HG02623 (cell line): ENCODE data around the gene ATP5F1B.
"Not testable (repeated sequence)": the region's sequence is repeated elsewhere in the genome, so short reads cannot be mapped to it uniquely, and the experiment has no call there.

ENCODE experiments used
- ATAC-seq: cut with Tn5 transposase; IDR thresholded peaks from one replicate; pipeline ENCODE4 v1.9.1; 2021; ENCODE audit warnings: moderate library complexity; ENCODE audit not compliant: unreplicated experiment

The ATP5F1B gene

DNA sequence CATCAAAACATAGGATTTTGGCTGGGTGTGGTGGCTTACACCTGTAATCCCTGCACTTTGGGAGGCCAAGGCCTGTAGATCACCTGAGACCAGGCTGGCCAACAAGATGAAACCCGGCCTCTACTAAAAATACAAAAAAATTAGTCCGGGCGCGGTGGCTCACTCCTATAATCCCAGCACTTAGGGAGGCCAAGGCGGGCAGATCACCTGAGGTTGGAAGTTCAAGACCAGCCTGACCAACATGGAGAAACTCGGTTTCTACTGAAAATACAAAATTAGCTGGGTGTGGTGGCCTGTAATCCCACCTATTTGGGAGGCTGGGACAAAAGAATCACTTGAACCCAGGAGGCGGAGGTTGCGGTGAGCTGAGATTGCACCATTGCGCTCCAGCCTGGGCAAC is 2.2 kb upstream of the ATP5F1B start:
- ATAC-seq, result not testable (repeated sequence)

DNA sequence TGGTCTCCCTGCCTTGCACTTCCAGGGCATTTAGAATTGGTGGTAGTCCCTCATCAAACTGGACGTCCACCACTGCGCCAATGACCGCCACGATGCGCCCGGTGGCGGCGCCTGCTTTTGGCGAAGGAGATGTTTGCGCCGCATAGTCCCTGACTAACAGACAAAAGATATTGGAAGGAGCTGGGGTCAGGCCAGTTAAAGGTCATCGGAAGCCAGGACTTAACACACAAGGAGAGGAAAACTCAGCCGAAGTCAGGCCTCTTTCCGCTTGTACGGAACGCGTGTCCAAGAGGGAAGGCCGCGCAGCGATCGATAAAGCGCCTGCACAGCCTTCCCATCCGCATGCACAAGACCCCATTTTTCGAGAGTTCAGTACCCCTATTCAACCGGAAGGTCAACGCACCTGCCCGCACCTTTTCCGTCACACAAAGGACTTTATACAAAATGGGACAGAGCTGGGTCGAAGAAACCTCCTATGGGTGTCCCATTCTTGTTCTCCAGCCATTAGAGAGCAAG is 525 bp downstream of the ATP5F1B start:
- no peak for ATAC-seq

GRCh38 chr12:56644654-56645053 is 1.1 kb downstream of the ATP5F1B start:
- no peak for ATAC-seq

DNA sequence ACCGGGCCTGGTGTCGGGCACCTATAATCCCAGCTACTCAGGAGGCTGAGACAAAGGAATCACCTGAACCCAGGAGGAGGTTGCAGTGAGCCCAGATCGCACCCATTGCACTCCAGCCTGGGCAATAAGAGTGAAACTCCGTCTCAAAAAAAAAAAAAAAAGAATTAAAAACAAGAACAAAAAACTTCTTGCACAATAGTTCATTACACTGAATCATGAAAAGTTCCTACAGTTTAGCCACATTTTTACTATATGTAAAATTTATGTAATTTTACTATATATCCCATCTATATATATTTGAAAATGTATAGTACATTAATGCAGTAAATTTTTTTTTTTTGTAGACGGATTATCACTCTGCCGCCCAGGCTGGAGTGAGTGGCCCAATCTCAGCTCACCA is 4.6 kb downstream of the ATP5F1B start:
- ATAC-seq, result no peak

GRCh38 chr12:56637621-56638020 is 8.2 kb downstream of the ATP5F1B start:
- no peak for ATAC-seq

GRCh38 chr12:56636675-56637540 is 8.9 kb downstream of the ATP5F1B start:
- peak; percentile 40 for ATAC-seq

DNA sequence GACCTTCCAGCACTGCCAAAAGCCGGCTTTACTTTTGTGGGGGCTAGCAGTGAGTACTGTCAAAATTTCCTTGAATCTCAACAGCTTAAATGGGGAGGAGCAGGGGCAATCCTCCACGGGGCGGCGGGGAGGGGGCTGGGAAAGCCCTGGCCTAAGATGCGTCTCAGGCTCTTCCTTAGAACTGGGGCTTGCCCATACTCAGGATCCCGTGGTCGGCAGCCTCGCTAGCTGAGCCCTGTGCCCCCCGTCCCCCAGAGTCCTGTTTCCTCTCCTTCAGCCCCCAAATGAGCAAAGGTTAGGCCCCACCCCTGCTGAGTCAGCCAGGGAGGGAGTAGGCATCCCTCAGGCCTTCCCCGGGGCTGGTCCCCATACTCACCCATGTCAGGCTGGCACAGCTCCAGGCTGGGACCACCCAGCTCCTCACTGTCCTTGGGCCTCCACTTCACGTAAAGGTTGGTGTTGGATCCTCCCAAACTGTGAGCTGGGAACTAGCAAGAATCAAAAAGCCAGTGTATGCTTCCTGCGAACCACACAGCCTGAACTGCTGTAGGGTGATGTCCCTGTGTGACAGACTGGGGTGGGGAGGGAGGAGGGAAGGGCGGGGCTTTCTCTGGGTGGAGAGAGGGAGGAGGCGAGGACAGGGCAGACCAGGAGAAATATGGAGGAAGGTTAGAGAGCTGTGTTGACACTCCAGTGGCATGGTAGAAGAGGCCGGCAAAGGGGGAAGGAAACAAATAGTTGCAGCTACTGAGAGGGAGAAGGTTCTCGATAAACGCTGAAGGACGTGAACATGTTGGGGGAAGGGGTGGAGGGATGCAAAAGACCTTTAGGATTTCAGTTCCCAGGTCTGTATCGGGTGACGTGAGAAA is 9.7 kb downstream of the ATP5F1B start:
- ATAC-seq, result peak; percentile 38

- peak; percentile 25 for ATAC-seq
Measured at GRCh38 chr12:56634837-56635791, 10.7 kb downstream of the ATP5F1B start.

DNA sequence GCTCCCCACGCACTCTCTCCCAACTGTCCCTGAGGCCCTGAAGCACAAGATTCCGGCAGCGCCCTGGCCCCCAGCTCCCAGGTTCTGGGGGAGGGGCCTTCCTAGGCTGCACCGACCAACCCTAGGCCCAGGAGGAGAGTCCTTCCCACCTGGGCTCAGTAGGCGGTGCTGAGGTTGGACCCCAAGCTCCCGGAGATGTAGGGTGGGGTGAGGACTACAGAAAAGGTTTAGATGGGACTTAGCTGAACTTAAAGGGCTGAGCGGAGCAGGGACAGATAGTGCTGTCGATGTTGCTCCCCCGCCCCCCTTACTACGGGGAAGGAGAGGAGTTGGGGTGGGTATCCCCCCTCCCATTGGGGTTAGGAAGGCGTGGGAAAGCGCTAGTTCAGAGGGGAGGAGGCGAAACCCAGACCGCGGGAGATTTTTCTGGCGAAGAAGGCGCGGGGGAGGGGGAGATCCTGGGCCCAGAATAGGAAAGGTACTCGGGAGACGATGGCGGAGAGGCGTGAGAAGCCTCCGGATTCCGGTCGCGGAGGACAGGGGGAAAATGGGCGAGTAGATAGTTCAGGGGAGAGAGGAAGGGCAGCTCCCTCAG is 11.4 kb downstream of the ATP5F1B start:
- no peak for ATAC-seq

GRCh38 chr12:56633468-56634241 is 12.1 kb downstream of the ATP5F1B start:
- ATAC-seq, result no peak

- ATAC-seq, result no peak
Measured at GRCh38 chr12:56632701-56633467, 12.9 kb downstream of the ATP5F1B start.

- peak; percentile 21 for ATAC-seq
Measured at GRCh38 chr12:56631790-56632700, 13.7 kb downstream of the ATP5F1B start.

GRCh38 chr12:56630180-56630632 is 15.6 kb downstream of the ATP5F1B start, which contains the start of gene BAZ2A:
TSS of gene BAZ2A (minus strand) at chr12:56630326. CDS start at chr12:56617530, 12,796 bp downstream.
- peak; percentile 42 for ATAC-seq

GRCh38 chr12:56629459-56630179 is 16.2 kb downstream of the ATP5F1B start:
- ATAC-seq, result peak; percentile 4

DNA sequence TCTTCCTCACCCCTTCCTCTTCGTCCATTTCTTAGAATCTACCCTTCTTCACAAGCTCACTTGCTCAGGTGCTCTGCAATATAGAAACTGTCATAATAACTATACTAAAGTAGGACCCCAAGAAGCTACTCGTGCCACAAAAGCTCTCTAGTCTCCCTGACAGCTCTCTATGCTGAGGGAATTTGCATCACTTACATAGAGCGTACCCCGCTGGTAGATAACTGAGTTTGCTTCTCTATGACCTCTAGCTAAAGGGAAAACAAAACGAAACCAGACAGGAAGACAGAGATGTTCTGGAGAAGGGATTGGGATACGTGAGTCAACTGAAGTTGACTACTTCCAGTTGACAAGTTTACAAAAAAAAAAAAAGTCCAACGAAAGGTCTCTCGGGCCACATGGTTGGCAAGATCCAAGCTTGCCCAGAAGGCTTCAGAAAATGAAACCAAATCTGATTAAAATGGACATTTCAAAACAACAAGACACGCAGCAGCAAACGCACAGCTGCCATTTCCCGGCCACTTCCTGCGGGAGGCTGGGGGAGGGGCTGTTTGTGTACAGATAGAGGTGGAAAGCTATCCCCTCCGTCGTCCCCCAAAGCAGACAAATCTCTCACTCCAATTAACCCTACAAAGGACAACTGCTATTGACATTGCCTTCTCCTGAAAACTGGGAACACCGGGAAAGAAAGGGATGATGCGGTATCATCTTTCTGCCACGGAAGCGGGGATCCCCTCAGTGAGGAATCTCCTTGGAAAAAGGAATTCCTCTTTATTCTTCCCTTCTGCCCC is 16.9 kb downstream of the ATP5F1B start:
- ATAC-seq, result no peak

- no peak for ATAC-seq
Measured at GRCh38 chr12:56626701-56627100, 19.1 kb downstream of the ATP5F1B start.
